Measurements from ENCODE around the gene SNCA. TPM values are rescaled to one million over a fixed set of nuclear protein-coding genes. Genes with fewer than 3 reads are reported as not detected.

Gene SNCA
- total RNA-seq, 1 experiment from 2014 or later = 6.0 TPM

GRCh38 chr4:89712141-89712540, 124.8 kb downstream of the SNCA start:
- Histone ChIP-seq H3K36me3 (ENCODE audit: control insufficient read depth, insufficient read depth, low read length) (no peaks in the 10 kb centered on the region), H3K9me3 (ENCODE audit: control insufficient read depth, insufficient read depth, low read depth, low read length) (no peaks in the 10 kb centered on the region), H3K27me3 (ENCODE audit: control insufficient read depth, insufficient read depth, low read length) (no peaks in the 10 kb centered on the region), H3K4me3 (ENCODE audit: low read depth in 2 of 2, low read length in 2 of 2) (no peak overlapping the region), H3K27ac (ENCODE audit: low read length) (no peak overlapping the region), H3K4me1 (ENCODE audit: control insufficient read depth, insufficient read depth, low read length) (no peaks in the 10 kb centered on the region)
- ATAC-seq = no peak
- TF ChIP-seq POLR2AphosphoS5 (IDR thresholded peaks at IDR 0.05; ENCODE audit: low read depth, low read length) = no peak
- no peak for TF ChIP-seq TCF7L2 (IDR thresholded peaks at IDR 0.05; ENCODE audit: low read depth, low read length)
- TF ChIP-seq REST (IDR thresholded peaks at IDR 0.05; ENCODE audit: insufficient read depth in 1 of 2, low read depth in 2 of 2, low read length in 1 of 2) = no peak
- no peak for TF ChIP-seq SIN3A (IDR thresholded peaks at IDR 0.05; ENCODE audit: borderline replicate concordance, insufficient read depth, low read depth, low read length)
- no peak for TF ChIP-seq CTCF (IDR thresholded peaks at IDR 0.05)
- ChIA-PET POLR2A (no interaction called here), CTCF (no interaction called here)
- intact Hi-C loops (cut with micrococcal nuclease; ENCODE audit: unreplicated experiment) (no loop called here), in situ Hi-C loops (cut with HindIII; ENCODE audit: low pct_unique_long_range_greater_than_20kb, low sequenced_read_pairs) (no loop called here)
- DNase-seq (ENCODE audit: low read depth, low spot score) = no peak
- no TSS peak for BruUV-seq (replicated peaks)

- ChIA-PET POLR2A (no interaction called here), CTCF (no interaction called here)
- H3K27ac ChIP-seq (ENCODE audit: low read length) = no peak overlapping the region
- no peaks in the 10 kb centered on the region for H3K9me3 ChIP-seq (ENCODE audit: control insufficient read depth, insufficient read depth, low read depth, low read length)
- no peaks in the 10 kb centered on the region for H3K27me3 ChIP-seq (ENCODE audit: control insufficient read depth, insufficient read depth, low read length)
- H3K36me3 ChIP-seq (ENCODE audit: control insufficient read depth, insufficient read depth, low read length) = no peaks in the 10 kb centered on the region
- intact Hi-C loops (cut with micrococcal nuclease; ENCODE audit: unreplicated experiment) = no loop called here
- in situ Hi-C loops (cut with HindIII; ENCODE audit: low pct_unique_long_range_greater_than_20kb, low sequenced_read_pairs) = no loop called here
- TF ChIP-seq SIN3A (IDR thresholded peaks at IDR 0.05; ENCODE audit: borderline replicate concordance, insufficient read depth, low read depth, low read length) (no peak), REST (IDR thresholded peaks at IDR 0.05; ENCODE audit: insufficient read depth in 1 of 2, low read depth in 2 of 2, low read length in 1 of 2) (no peak), CTCF (IDR thresholded peaks at IDR 0.05) (no peak), POLR2AphosphoS5 (IDR thresholded peaks at IDR 0.05; ENCODE audit: low read depth, low read length) (no peak)
- H3K4me3 ChIP-seq (ENCODE audit: low read depth in 2 of 2, low read length in 2 of 2) = no peak overlapping the region
- H3K4me1 ChIP-seq (ENCODE audit: control insufficient read depth, insufficient read depth, low read length) = no peaks in the 10 kb centered on the region
- ATAC-seq (no peak), DNase-seq (ENCODE audit: low read depth, low spot score) (no peak)
- no TSS peak for BruUV-seq (replicated peaks)
These were observed 128.0 kb downstream of the SNCA start for GRCh38 chr4:89708903-89709421.

Data from Panc1 (cell line).